Esophagus (tissue), 2 donors: ENCODE data around the gene HRH1. TPM values are rescaled to one million over a fixed set of nuclear protein-coding genes. Genes with fewer than 3 reads are reported as not detected.
"Not testable (repeated sequence)": the region's sequence is repeated elsewhere in the genome, so short reads cannot be mapped to it uniquely, and the experiment has no call there.

Source experiments
- H3K27ac ChIP-seq, 2 donors: one replicate each; pipeline ENCODE4 v1.5.1; 2013; ENCODE audit warnings: low read depth in 2 of 2, mild to moderate bottlenecking in 2 of 2, inconsistent platforms in 1 of 2, low read length in 1 of 2, moderate library complexity in 1 of 2
- H3K27me3 ChIP-seq, 2 donors: one replicate each; pipeline ENCODE4 v1.6.1; 2013; ENCODE audit warnings: low read length in 2 of 2, control low read depth in 1 of 2, mild to moderate bottlenecking in 1 of 2; ENCODE audit not compliant: insufficient read depth in 2 of 2, control insufficient read depth in 1 of 2
- H3K36me3 ChIP-seq, 2 donors: one replicate each; pipeline ENCODE4 v1.6.1; 2013; ENCODE audit warnings: low read length in 1 of 2; ENCODE audit not compliant: control insufficient read depth in 2 of 2, insufficient read depth in 2 of 2
- H3K4me1 ChIP-seq, 2 donors: one replicate each; pipeline ENCODE4 v1.6.1; 2013; ENCODE audit warnings: low read length in 1 of 2; ENCODE audit not compliant: control insufficient read depth in 2 of 2, insufficient read depth in 2 of 2
- H3K4me3 ChIP-seq, 2 donors: one replicate each; pipeline ENCODE4 v1.5.1; 2013; ENCODE audit warnings: low read length in 2 of 2, mild to moderate bottlenecking in 2 of 2, low read depth in 1 of 2, moderate library complexity in 1 of 2
- H3K9me3 ChIP-seq, 2 donors: one replicate each; pipeline ENCODE4 v1.6.1; 2013; ENCODE audit warnings: mild to moderate bottlenecking in 2 of 2, low read depth in 1 of 2, low read length in 1 of 2, moderate library complexity in 1 of 2; ENCODE audit not compliant: control insufficient read depth in 2 of 2, insufficient read depth in 1 of 2
- WGBS, 2 donors: extraction: QIAGEN DNeasy Blood & Tissue Kit; methylation state at CpG; one replicate each; pipeline ENCODE4 v1.1.7; 2013; 5-methylcytosine and 5-hydroxymethylcytosine counted together
- polyA plus RNA-seq, 2 donors: library from polyadenylated mRNA; stranded (reverse); fragments of 200-250 nt; gene quantifications; one replicate each; pipeline ENCODE4 v1.2.3, GENCODE V29; 2013
- donor health status: healthy with polysubstance abuse.
- donor health status: Bipolar disorder and iron deficiency.

Gene HRH1
- polyA plus RNA-seq, 2 donors = 1.2 to 2.2 TPM

GRCh38 chr3:11184328-11184969 lies 30.2 kb downstream of the HRH1 start:
- H3K9me3 ChIP-seq, H3K27me3 ChIP-seq: not testable (repeated sequence)
- 64 to 66% methylated on average over 15 of the region's 15 CpGs for WGBS, 2 donors

GRCh38 chr3:11185144-11185543 lies 30.9 kb downstream of the HRH1 start:
- Histone ChIP-seq H3K9me3 (no peaks in the 10 kb centered on the region), H3K27me3 (no peaks in the 10 kb centered on the region), H3K4me1 (peaks cover 2 to 15% of the 10 kb centered on the region in 2 donors), H3K4me3 (no peak overlapping the region), H3K27ac (peak overlapping the region; percentile 50 to 92), H3K36me3 (no peaks in the 10 kb centered on the region)
- WGBS, 2 donors = 85 to 87% methylated on average over 3 of the region's 3 CpGs

More at GRCh38 chr3:11184328-11184969, 30.2 kb downstream of the HRH1 start:
- peaks cover 2 to 15% of the 10 kb centered on the region in 2 donors for H3K4me1 ChIP-seq
- not testable (repeated sequence) for H3K36me3 ChIP-seq, H3K4me3 ChIP-seq
- peak overlapping the region in 1 of 2 donors; percentile 33 for H3K27ac ChIP-seq

GRCh38 chr3:11185564-11186317 lies 31.4 kb downstream of the HRH1 start:
- no peaks in the 10 kb centered on the region for H3K27me3 ChIP-seq
- H3K36me3 ChIP-seq = no peaks in the 10 kb centered on the region
- peaks cover 2 to 15% of the 10 kb centered on the region in 2 donors for H3K4me1 ChIP-seq
- H3K27ac ChIP-seq = peak overlapping the region; percentile 50 to 92
- no peak overlapping the region for H3K4me3 ChIP-seq
- H3K9me3 ChIP-seq = no peaks in the 10 kb centered on the region
- 18 to 25% methylated on average over 13 of the region's 13 CpGs for WGBS, 2 donors

GRCh38 chr3:11186318-11186692 lies 32.0 kb downstream of the HRH1 start:
- WGBS, 2 donors = 63 to 67% methylated on average over 1 of the region's 1 CpG
- H3K27ac ChIP-seq = peak overlapping the region; percentile 50 to 92

GRCh38 chr3:11186771-11187191 lies 32.5 kb downstream of the HRH1 start:
- Histone ChIP-seq H3K4me3 (no peak overlapping the region), H3K9me3 (no peaks in the 10 kb centered on the region), H3K4me1 (peaks cover 2 to 15% of the 10 kb centered on the region in 2 donors), H3K36me3 (no peaks in the 10 kb centered on the region), H3K27me3 (no peaks in the 10 kb centered on the region), H3K27ac (peak overlapping the region in 1 of 2 donors; percentile 50)
- 53 to 59% methylated on average over 2 of the region's 2 CpGs for WGBS, 2 donors

More at GRCh38 chr3:11186318-11186692, 32.0 kb downstream of the HRH1 start:
- Histone ChIP-seq H3K4me1 (peaks cover 2 to 15% of the 10 kb centered on the region in 2 donors), H3K9me3 (no peaks in the 10 kb centered on the region), H3K27me3 (no peaks in the 10 kb centered on the region), H3K4me3 (no peak overlapping the region), H3K36me3 (no peaks in the 10 kb centered on the region)

GRCh38 chr3:11187681-11188080 lies 33.4 kb downstream of the HRH1 start:
- no peaks in the 10 kb centered on the region for H3K9me3 ChIP-seq
- H3K27me3 ChIP-seq = no peaks in the 10 kb centered on the region
- no peak overlapping the region for H3K4me3 ChIP-seq
- H3K4me1 ChIP-seq = peaks cover 2 to 15% of the 10 kb centered on the region in 2 donors
- WGBS, 2 donors = 54 to 68% methylated on average over 3 of the region's 3 CpGs
- no peak overlapping the region for H3K27ac ChIP-seq
- no peaks in the 10 kb centered on the region for H3K36me3 ChIP-seq

GRCh38 chr3:11188231-11188630 lies 33.9 kb downstream of the HRH1 start:
- WGBS, 2 donors = 66 to 68% methylated on average over 6 of the region's 6 CpGs
- H3K27ac ChIP-seq = peak overlapping the region; percentile 30 to 47

GRCh38 chr3:11195201-11195600 lies 40.9 kb downstream of the HRH1 start:
- Histone ChIP-seq H3K9me3 (no peaks in the 10 kb centered on the region), H3K4me1 (peaks cover 3 to 4% of the 10 kb centered on the region in 2 donors), H3K27ac (no peak overlapping the region), H3K27me3 (no peaks in the 10 kb centered on the region), H3K36me3 (no peaks in the 10 kb centered on the region), H3K4me3 (no peak overlapping the region)
- WGBS, 2 donors = 38 to 41% methylated on average over 5 of the region's 5 CpGs

More at GRCh38 chr3:11188231-11188630, 33.9 kb downstream of the HRH1 start:
- peaks cover 2 to 15% of the 10 kb centered on the region in 2 donors for H3K4me1 ChIP-seq
- H3K4me3 ChIP-seq = no peak overlapping the region
- H3K36me3 ChIP-seq = no peaks in the 10 kb centered on the region
- no peaks in the 10 kb centered on the region for H3K27me3 ChIP-seq
- H3K9me3 ChIP-seq = no peaks in the 10 kb centered on the region

GRCh38 chr3:11195721-11196332 lies 41.5 kb downstream of the HRH1 start:
- no peaks in the 10 kb centered on the region for H3K27me3 ChIP-seq
- peaks cover 3 to 4% of the 10 kb centered on the region in 2 donors for H3K4me1 ChIP-seq
- no peaks in the 10 kb centered on the region for H3K9me3 ChIP-seq
- no peaks in the 10 kb centered on the region for H3K36me3 ChIP-seq
- H3K27ac ChIP-seq = peak overlapping the region in 1 of 2 donors; percentile 43
- 34 to 41% methylated on average over 10 of the region's 10 CpGs for WGBS, 2 donors
- H3K4me3 ChIP-seq = no peak overlapping the region
